GM12891 (cell line): Measurements from ENCODE around the gene C2orf66.

ENCODE experiments used
- PAX5 ChIP-seq: IDR thresholded peaks from 2 replicates; pipeline ENCODE4 v1.6.1; 2011; ENCODE audit warnings: low read length, moderate library complexity, mild to moderate bottlenecking; ENCODE audit not compliant: insufficient read depth, severe bottlenecking
- POLR2A ChIP-seq: IDR thresholded peaks from 2 replicates; pipeline ENCODE4 v1.6.1; 2011; ENCODE audit warnings: low read depth, low read length, control low read depth
- POLR2AphosphoS5 ChIP-seq: IDR thresholded peaks from 2 replicates; pipeline ENCODE4 v1.6.1; 2011; ENCODE audit warnings: low read depth, low read length, control low read depth
- POU2F2 ChIP-seq: IDR thresholded peaks from 2 replicates; pipeline ENCODE4 v1.6.1; 2011; ENCODE audit warnings: low read depth, mild to moderate bottlenecking, control low read depth, low read length, moderate library complexity
- SPI1 ChIP-seq: IDR thresholded peaks from 2 replicates; pipeline ENCODE4 v1.6.1; 2011; ENCODE audit warnings: low read depth, low read length, control low read depth
- TAF1 ChIP-seq: IDR thresholded peaks from 2 replicates; pipeline ENCODE4 v1.6.1; 2011; ENCODE audit warnings: low read depth, low read length, control low read depth

DNA sequence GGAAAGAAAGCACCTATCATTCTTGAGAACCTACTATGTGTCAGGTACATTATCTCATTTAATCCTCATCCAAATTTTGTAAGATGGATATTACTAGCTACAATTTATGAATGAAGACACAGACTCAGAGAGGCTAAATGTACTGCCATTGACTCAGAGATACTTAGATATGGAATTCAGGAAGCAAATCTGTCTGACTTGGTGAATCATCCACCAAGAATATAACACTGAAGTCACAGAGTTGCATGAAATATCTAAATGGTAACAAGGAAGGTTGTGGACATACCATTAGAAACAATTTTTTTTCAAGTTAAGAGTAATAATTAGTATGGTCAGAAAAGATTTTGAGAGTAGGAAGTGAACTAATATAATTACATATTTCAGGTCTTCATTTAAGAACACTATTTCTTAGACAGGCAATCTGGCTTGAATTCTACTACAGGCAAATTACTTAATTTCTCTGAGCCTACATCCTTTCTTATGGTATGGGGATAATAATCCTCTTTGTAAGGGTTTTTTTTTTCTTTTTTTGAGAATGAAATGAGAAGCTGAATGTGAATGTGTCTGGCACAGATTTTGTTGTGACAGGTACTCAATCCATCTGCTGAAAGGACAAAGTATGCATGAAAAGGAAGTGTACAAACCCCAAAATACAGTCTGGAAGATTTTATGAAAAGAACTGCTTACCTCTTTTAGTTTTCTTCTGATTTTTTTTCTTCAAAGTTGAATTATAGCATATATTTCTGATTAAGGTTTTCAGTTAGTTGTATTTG is 14.8 kb upstream of the C2orf66 start:
- TF ChIP-seq POLR2AphosphoS5, result no peak
- TF ChIP-seq POLR2A, result no peak
- TF ChIP-seq POU2F2, result no peak
- no peak for TF ChIP-seq TAF1
- no peak for TF ChIP-seq PAX5
- no peak for TF ChIP-seq SPI1
